Activated naive CD8-positive, alpha-beta T cell (primary cell): ENCODE results near the gene ABHD12B.

Source experiments
- H3K27ac Mint-ChIP-seq: one replicate; pipeline ENCODE4 v1.8.0; 2021; ENCODE audit warnings: mixed read lengths
- H3K27me3 Mint-ChIP-seq: one replicate; pipeline ENCODE4 v1.8.0; 2021; ENCODE audit warnings: mixed read lengths
- H3K36me3 Mint-ChIP-seq: one replicate; pipeline ENCODE4 v1.8.0; 2021; ENCODE audit warnings: mixed read lengths
- H3K4me1 Mint-ChIP-seq: one replicate; pipeline ENCODE4 v1.8.0; 2021; ENCODE audit warnings: low read depth, mixed read lengths
- H3K4me3 Mint-ChIP-seq: one replicate; pipeline ENCODE4 v1.8.0; 2021; ENCODE audit warnings: mild to moderate bottlenecking, mixed read lengths
- H3K9me3 Mint-ChIP-seq: one replicate; pipeline ENCODE4 v1.8.0; 2021; ENCODE audit warnings: low read depth, mixed read lengths

Gene ABHD12B

GRCh38 chr14:50946234-50946935 lies 74.5 kb downstream of the ABHD12B start:
- H3K9me3 Mint-ChIP-seq = no peaks in the 10 kb centered on the region
- peaks cover 13% of the 10 kb centered on the region for H3K27me3 Mint-ChIP-seq
- H3K4me1 Mint-ChIP-seq = peaks cover 10% of the 10 kb centered on the region
- H3K36me3 Mint-ChIP-seq = no peaks in the 10 kb centered on the region
- H3K27ac Mint-ChIP-seq = no peak overlapping the region
- no peak overlapping the region for H3K4me3 Mint-ChIP-seq

- H3K4me3 Mint-ChIP-seq = no peak overlapping the region
- H3K36me3 Mint-ChIP-seq = no peaks in the 10 kb centered on the region
- H3K9me3 Mint-ChIP-seq = no peaks in the 10 kb centered on the region
- peaks cover 10% of the 10 kb centered on the region for H3K27me3 Mint-ChIP-seq
- no peak overlapping the region for H3K27ac Mint-ChIP-seq
- peaks cover 10% of the 10 kb centered on the region for H3K4me1 Mint-ChIP-seq
Measured at GRCh38 chr14:50947446-50947845, 75.6 kb downstream of the ABHD12B start.

- Mint-ChIP-seq H3K36me3 (no peaks in the 10 kb centered on the region), H3K27me3 (peaks cover 6% of the 10 kb centered on the region), H3K9me3 (no peaks in the 10 kb centered on the region), H3K4me1 (peaks cover 10% of the 10 kb centered on the region), H3K4me3 (no peak overlapping the region), H3K27ac (no peak overlapping the region)
Measured at GRCh38 chr14:50948205-50948604, 76.4 kb downstream of the ABHD12B start.

- Mint-ChIP-seq H3K27me3 (no peaks in the 10 kb centered on the region), H3K9me3 (no peaks in the 10 kb centered on the region), H3K27ac (no peak overlapping the region), H3K4me1 (peaks cover 3% of the 10 kb centered on the region), H3K4me3 (no peak overlapping the region), H3K36me3 (no peaks in the 10 kb centered on the region)
Measured at GRCh38 chr14:50951032-50951431, 79.2 kb downstream of the ABHD12B start.

- H3K27me3 Mint-ChIP-seq = no peaks in the 10 kb centered on the region
- H3K27ac Mint-ChIP-seq = no peak overlapping the region
- H3K9me3 Mint-ChIP-seq = no peaks in the 10 kb centered on the region
- no peak overlapping the region for H3K4me3 Mint-ChIP-seq
- H3K36me3 Mint-ChIP-seq = no peaks in the 10 kb centered on the region
- peaks cover 3% of the 10 kb centered on the region for H3K4me1 Mint-ChIP-seq
Measured at GRCh38 chr14:50953502-50953901, 81.6 kb downstream of the ABHD12B start.
